ENCODE data around the gene USP17L22.
"Not testable (repeated sequence)": the region's sequence is repeated elsewhere in the genome, so short reads cannot be mapped to it uniquely, and the experiment has no call there.

USP17L22 gene

GRCh38 chr4:9271719-9272118 lies 4.3 kb downstream of the USP17L22 start:
- not testable (repeated sequence) for H3K27ac ChIP-seq (ENCODE audit: low read length); H3K4me3 ChIP-seq (ENCODE audit: low read depth in 1 of 2, low read length in 2 of 2); H3K4me1 ChIP-seq (ENCODE audit: control insufficient read depth in 1 of 2, insufficient read depth in 2 of 2, low read length in 2 of 2); H3K9me3 ChIP-seq (ENCODE audit: control insufficient read depth in 1 of 2, low read length in 2 of 2); H3K36me3 ChIP-seq (ENCODE audit: control insufficient read depth in 1 of 2, insufficient read depth in 2 of 2, low read length in 2 of 2); H3K27me3 ChIP-seq (ENCODE audit: low read depth, low read length)

Data from muscle layer of duodenum (tissue), 2 donors.